NCI-H345 (cell line): ENCODE data around the gene TM9SF3.

Source experiments
- DNase-seq: peaks from one replicate; lab custom pipeline; 2025; lab: John Stamatoyannopoulos, UW

Gene TM9SF3

GRCh38 chr10:96470116-96470743 lies 116.6 kb downstream of the TM9SF3 start:
- no peak for DNase-seq

GRCh38 chr10:96468845-96469244 lies 118.0 kb downstream of the TM9SF3 start:
- DNase-seq, result no peak
